GM19099 (cell line): Measurements from ENCODE around the gene DNAJC17.

Experiments
- POLR2A ChIP-seq: IDR thresholded peaks from 3 replicates; pipeline ENCODE4 v1.6.1; 2011; ENCODE audit warnings: low read depth; ENCODE audit not compliant: insufficient read length; ENCODE audit errors: extremely low read depth

DNAJC17 gene

DNA sequence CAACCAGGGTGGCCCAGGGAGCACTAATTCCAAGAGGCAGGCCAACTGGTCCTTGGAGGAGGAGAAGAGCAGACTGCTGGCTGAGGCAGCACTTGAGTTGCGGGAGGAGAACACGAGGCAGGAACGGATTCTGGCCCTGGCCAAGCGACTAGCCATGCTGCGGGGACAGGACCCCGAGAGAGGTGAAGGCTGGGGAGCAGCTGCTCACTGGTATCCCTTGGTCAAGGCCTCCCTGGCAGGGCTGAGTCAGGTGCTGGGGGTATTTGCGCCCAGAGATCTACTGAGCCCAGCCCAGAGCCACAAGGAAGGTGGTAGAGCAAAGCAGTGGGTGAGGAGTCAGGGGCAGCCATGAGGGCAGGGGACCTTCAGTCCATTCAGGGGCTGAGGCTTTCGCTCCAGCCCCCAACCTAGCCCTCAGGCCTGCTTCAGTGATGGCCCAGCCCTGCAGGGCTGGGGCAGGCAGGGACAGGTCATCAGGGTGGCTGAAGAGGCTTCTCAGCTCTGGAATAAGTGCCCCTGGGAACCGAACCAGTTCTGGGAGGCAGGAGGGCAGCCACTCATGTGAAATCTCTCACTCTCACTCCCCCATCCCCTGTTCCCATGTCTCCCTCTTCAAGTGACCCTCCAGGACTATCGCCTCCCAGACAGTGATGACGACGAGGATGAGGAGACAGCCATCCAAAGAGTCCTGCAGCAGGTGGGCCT is 5.6 kb upstream of the DNAJC17 start:
- no peak for TF ChIP-seq POLR2A

DNA sequence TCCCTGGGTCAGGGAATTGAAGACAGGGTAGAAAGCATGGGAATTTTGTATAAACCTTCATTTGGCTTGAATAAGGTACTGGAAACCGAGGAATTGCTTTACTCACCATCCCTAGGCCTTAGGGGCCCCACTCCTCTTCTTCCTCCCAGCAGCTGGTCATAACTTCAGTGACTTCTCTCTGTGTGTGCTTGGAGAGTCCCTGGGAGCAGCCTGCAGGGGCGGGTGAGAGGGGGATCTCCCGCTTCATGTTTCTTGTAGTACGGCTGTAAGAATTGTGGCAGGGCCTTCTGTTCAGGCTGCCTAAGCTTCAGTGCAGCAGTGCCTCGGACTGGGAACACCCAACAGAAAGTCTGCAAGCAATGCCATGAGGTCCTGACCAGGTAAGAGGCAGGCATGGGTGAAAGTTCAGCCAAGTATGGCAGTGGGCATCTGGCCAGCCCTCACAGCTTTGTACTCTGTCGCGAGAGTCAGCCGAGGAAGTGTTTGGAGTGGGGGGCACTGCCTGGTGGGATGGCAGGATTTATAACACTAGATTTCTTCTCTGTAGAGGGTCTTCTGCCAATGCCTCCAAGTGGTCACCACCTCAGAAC is 1.7 kb upstream of the DNAJC17 start:
- TF ChIP-seq POLR2A, result no peak

DNA sequence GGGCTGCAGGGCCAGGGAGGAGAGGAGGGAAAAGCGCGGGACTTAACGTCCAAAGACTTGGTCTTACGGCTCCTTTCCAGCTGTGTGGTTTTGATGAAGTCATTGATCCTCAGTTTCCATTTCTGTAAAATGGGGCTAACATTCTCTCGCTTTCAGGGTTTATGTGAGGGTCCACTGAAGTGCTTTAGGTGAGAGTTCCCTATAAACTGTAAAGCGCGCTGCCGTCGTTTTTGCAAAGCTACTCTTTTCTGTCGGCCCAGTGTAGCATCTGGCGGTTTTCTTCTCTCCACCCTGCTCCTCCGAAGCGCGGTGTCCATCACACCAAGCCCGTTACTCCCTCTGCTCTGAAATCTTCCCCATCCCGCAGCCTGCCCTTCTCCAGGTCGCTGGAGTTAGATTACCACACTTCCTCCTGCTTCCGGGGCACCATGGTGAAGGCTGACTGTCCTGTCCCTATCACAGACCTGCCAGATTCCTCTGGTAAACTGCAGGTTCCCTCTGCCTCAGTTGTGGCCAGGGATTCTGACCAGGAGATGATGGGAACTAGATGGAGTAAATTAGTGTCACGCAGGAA is 702 bp upstream of the DNAJC17 start:
- no peak for TF ChIP-seq POLR2A

DNA sequence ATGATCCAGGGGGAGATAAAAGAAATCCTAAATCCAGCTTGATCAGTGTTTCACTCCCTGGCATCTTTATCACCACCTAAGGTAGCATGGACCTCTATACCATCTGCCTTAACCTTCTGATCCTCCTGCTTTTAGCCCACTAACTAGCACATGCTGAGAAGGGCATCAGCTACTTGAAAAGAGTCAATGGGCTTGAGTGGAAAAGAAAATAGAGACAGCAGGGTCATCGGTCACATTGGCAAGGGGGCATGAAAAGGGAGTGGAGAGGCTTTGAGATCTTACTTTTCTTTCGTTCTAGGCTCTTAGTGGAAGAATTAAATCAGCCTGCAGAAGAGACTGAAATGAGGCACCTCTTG is 623 bp downstream of the DNAJC17 start:
- no peak for TF ChIP-seq POLR2A

DNA sequence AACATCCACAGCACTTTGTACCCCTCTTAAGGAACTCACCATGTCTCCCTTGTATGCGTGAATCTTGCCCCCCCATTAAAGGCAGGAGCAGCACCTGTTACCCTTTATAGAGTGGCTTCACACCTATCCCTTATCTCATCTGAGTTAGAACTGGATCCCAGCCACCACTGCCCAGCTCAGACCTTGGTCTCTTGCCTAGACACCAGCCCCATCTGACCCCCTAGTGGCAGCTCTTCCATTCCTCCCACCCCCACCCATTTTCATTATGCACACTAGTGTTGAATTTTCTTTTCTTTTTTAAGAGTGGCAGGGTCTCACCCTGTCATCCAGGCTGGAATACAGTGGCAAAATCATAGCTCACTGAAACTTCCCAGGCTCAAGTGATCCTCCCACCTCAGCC is 3.6 kb downstream of the DNAJC17 start:
- TF ChIP-seq POLR2A, result no peak

DNA sequence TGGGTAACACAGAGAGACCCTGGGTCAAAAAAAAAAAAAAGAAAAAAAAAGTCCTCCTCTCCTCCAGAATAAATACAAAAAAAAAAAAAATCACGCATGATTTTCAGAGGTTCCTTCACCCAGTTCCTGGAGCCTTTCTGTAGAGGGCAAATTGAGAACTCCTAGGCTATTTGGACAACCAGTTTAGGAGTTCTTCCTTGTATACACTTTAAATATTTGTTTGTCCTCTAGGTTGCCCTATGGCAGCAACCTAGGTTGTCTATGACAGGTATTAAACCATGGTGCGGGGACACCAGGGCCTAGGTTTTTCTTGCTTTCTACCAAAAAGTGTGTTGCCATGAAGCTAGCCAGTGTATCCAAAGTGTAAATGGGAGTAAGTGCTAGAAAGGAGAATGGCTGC is 4.2 kb downstream of the DNAJC17 start:
- TF ChIP-seq POLR2A, result no peak

DNA sequence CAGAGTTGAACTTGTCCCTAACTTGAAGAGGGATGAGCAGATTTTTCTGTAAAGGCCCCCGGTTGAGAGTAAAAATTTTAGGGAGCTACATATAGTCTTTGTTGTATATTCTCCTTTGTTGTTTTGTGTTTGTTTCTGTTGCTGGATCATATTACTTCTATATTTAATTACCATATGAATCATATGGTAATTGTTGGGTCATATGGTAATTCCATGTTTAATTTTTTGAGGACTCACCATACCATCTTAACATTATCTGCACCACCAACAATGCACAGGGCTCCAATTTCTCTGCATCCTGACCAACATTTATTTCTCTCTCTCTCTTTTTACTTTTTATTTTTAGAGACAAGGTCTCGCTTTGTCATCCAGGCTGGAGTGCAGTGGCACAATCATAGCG is 7.8 kb downstream of the DNAJC17 start:
- TF ChIP-seq POLR2A, result no peak

DNA sequence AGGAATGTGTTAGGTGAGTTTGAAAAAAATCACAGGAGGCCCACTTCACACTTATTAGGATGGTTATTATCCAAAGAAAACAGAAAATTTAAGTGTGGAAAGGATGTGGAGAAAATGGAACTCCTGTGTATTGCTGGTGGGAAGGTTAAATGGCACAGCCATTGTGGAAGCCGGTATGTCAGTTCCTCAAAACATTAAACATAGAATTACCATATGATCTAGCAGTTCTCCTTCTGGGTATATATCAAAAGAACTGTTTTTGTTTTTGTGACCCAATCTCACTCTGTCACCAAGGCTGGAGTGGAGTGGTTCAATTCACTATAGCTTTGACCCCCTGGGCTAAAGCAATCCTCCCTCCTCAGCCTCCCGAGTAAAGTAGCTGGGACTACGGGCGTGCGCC is 10.8 kb downstream of the DNAJC17 start:
- no peak for TF ChIP-seq POLR2A

DNA sequence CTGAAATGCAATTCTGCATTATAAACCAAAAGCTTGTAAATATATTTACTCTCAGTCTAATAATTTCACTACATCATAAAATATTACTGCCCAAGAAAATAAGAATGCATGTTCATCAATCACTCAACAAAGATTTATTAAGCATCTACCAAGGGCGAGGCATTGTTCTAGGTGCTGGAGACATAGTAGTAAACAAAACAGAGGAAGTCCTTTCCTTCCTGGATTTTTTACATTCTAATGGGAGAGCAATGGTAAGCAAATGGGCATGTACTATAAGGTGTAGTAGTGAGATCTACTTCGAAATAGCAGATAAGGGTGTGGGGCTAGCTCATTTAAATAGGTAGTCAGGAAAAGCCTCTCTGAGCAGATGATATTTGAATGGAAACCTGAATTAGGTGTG is 11.2 kb downstream of the DNAJC17 start:
- no peak for TF ChIP-seq POLR2A

DNA sequence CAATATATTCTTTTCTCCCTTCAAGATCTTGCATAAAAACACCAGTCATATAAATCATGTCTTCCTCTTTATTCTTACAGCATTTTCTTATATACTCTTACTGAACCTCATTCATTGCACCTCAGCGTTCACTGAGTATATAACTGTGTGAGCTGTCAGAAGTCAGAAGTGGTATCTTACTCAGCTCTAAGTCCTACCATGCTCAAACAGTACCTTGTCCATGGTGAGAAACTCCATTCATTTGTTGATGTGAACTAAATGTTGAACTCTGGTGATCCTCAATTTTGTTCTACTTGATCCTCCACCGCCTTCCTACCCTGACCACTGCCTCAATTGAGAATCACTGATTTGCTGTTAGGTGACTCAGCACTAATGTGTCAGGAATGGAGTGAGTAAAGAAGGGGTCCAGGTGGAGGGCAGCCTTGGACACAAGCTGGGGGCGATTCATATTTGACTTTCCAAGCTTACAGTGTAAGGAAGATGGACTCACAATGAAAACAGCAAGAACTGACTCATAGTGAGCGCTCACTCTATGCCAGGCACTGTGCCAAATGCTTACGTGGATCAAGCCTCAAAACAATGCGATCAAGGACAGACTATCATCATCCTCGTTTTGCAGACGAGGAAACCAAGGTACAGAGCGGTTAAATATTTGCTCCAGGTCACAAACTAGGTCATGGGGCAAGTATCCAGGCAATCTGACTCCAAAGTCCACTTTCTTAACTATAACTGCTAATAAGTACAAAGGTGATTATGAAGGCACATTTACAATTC is 13.9 kb downstream of the DNAJC17 start:
- no peak for TF ChIP-seq POLR2A

DNA sequence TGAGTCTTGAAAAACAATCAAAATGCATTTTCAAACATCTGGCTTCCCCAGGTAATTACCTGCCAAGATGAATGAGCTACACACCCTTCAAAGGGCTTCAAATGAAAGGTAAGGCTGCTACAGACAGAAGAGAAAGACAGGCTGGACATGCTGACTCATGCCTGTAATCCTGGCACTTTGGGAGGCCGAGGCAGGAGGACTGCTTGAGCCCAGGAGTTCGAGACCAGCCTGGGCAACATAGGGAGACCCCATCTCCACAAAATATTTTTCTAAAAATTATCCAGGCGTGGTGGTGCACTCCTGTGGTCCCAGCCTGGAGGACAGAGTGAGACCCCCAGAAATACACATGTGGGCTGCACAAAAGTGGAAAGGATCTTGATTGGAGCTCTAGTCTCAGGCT is 14.9 kb downstream of the DNAJC17 start:
- no peak for TF ChIP-seq POLR2A

DNA sequence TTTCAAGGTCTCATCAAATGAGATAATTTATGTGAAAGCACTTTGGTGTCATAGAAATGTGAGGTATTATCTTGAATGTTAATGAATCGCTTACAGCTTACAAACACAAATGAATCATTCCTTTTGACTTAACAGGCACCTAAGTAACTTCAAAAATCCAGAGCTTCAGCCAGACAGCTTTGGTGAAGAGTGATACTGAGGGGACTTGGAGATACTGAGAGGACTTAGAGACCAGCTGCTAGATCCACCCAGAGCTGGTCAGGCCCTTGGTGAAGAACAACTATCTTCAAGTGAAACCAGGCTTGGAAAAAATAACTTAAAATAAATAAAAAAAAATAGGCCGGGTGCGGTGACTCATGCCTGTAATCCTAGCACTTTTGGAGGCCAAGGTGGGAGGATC is 16.6 kb downstream of the DNAJC17 start:
- TF ChIP-seq POLR2A, result no peak

DNA sequence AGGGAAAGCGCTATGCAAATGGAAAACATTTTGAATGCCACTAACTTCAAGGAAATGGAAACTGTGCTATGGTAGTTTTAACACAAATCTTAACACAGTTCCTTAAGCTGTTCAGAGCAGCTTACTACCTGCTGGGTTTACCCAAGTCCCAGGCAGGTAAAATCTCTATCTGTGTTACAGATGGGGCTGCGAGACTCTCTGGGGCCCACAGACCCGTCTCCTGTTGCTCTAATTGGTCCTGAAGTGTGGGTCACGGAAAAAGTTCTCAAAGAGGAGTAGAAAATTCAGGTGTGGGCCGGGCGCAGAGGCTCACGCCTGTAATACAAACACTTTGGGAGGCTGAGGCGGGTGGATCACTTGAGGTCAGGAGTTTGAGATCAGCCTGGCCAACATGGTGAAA is 17.3 kb downstream of the DNAJC17 start:
- TF ChIP-seq POLR2A, result no peak

DNA sequence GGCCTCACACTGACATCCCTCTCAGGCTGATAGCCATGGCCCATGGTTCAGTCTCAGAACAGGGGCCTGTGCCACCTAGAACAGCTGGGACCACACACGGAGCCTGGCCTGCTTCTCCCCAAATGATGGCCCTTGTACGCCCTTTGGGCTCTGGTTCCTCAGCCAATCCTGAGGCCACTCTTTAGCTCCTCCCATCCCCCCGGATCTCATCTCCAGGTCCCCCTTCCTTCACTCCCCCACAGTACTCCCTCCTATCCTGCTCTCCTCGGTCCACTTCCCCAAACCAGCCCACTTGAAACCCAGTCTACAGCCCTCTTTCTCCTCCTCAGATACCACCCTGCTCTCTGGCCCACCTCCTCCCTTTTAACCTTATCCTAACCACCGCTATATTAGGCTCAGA is 18.2 kb downstream of the DNAJC17 start:
- no peak for TF ChIP-seq POLR2A

DNA sequence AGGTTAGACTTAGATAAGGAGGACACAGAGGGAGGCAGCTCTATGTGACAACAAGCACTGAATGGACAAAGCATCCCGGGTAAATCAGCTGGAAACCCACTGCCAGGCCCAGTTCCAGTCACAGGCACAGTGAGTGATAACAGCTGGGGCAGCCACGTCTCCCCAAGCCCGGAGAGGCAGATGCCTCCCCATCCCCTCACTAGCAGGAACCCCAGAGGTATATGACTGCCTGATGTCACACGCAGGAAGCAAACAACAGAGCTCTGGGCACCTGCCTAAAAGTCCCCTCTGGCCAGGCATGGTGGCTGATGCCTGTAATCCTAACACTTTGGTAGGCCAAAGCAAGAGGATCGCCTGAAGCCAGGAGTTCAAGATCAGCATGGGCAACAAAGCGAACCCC is 19.3 kb downstream of the DNAJC17 start:
- no peak for TF ChIP-seq POLR2A

DNA sequence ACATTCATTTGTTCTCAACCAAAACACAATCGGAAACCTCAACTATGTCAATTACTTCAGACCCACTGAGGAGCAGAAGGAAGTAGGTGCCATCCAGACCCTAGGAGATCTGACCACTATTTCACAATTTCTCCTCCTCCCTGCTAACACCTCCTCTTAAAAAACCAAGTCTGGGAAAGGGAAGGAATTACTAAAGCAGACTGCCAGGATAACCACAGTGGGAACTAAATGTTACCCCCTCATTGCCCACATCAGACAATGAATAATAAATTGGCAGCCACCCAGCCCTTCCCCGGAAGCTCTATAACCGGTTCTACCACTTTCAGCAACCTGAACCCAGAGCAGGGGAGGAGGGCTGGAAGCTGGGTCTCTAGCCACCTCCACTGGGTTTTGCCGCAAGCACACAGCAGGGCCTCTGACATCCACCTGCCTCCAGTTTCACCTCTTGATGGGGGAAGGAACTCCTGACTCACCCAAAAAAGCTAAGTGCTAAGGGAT is 19.9 kb downstream of the DNAJC17 start:
- TF ChIP-seq POLR2A, result no peak
